HepG2 (cell line): Measurements from ENCODE around the gene ATXN7L3. TPM values are rescaled to one million over a fixed set of nuclear protein-coding genes. Genes with fewer than 3 reads are reported as not detected.

Experiments used
- BATF2 ChIP-seq: sonication (generic); formaldehyde crosslinking; IDR thresholded peaks from 2 replicates; pipeline ENCODE4 v1.8.0; 2022; ENCODE audit warnings: mild to moderate bottlenecking, missing genetic modification reagents, moderate library complexity
- CTCF ChIP-seq: sonication (generic); formaldehyde crosslinking; IDR thresholded peaks from 2 replicates; pipeline ENCODE4 v1.5.0; 2020; ENCODE audit warnings: mild to moderate bottlenecking, missing genetic modification reagents, moderate library complexity
- FOXA1 ChIP-seq, 2 experiments: fragments of 450-650 bp in 1 of 2; sonication (generic) in 1 of 2; formaldehyde crosslinking in 1 of 2; IDR thresholded peaks; 2 replicates each; pipeline versions ENCODE4 v1.4.0 to v1.6.1; 2016 to 2020; ENCODE audit warnings: missing genetic modification reagents in 1 of 2
- LRRFIP1 ChIP-seq: sonication (generic); formaldehyde crosslinking; conservative IDR thresholded peaks from 2 replicates; pipeline ENCODE4 v1.4.0; 2020; ENCODE audit warnings: missing genetic modification reagents
- RAD51 ChIP-seq: fragments of 450-650 bp; IDR thresholded peaks from 2 replicates; pipeline ENCODE4 v1.6.1; 2016; ENCODE audit warnings: borderline replicate concordance
- RFX3 ChIP-seq: IDR thresholded peaks from 2 replicates; pipeline ENCODE4 v1.6.1; 2016; ENCODE audit warnings: missing biosample characterization, missing genetic modification reagents
- RORA ChIP-seq: sonication (generic); formaldehyde crosslinking; IDR thresholded peaks from 2 replicates; pipeline ENCODE4 v1.5.0; 2020; ENCODE audit warnings: mild to moderate bottlenecking, missing genetic modification reagents, moderate library complexity
- SALL2 ChIP-seq: sonication (generic); formaldehyde crosslinking; IDR thresholded peaks from 2 replicates; pipeline ENCODE4 v1.8.1; 2023; ENCODE audit warnings: mild to moderate bottlenecking, missing genetic modification reagents, inconsistent platforms
- TAF1 ChIP-seq: sonication (generic); formaldehyde crosslinking; IDR thresholded peaks from 2 replicates; pipeline ENCODE4 v1.4.0; 2020; ENCODE audit warnings: missing genetic modification reagents
- USF2 ChIP-seq, 2 experiments: sonication (generic) in 1 of 2; formaldehyde crosslinking in 1 of 2; IDR thresholded peaks; 2 replicates each; pipeline versions ENCODE4 v1.5.1 to v1.6.1; 2011 to 2020; ENCODE audit warnings: borderline replicate concordance in 1 of 2, low read depth in 1 of 2, low read length in 1 of 2, mild to moderate bottlenecking in 1 of 2, missing genetic modification reagents in 1 of 2, moderate library complexity in 1 of 2
- ZNF101 ChIP-seq: sonication (generic); formaldehyde crosslinking; IDR thresholded peaks from 2 replicates; pipeline ENCODE4 v1.4.0; 2020; ENCODE audit warnings: mild to moderate bottlenecking, low read depth, missing genetic modification reagents, borderline replicate concordance
- ZNF383 ChIP-seq: sonication (generic); formaldehyde crosslinking; IDR thresholded peaks from 2 replicates; pipeline ENCODE4 v1.4.0; 2020; ENCODE audit warnings: missing genetic modification reagents, mild to moderate bottlenecking, borderline replicate concordance
- ZNF674 ChIP-seq: sonication (generic); formaldehyde crosslinking; IDR thresholded peaks from 2 replicates; pipeline ENCODE4 v1.5.0; 2020; ENCODE audit warnings: low read depth, mild to moderate bottlenecking, missing genetic modification reagents
- polyA plus RNA-seq, 8 experiments: library from polyadenylated mRNA; depleted of rRNA in 3 of 8; stranded (reverse) in 7 of 8; unstranded in 1 of 8; fragments of >200 nt; fragmentation: Illumina TruSeq in 4 of 8; extraction: Trizol in 4 of 8; gene quantifications; 2 replicates each; pipeline versions ENCODE4 v1.2.1 to v1.2.3, GENCODE V29; 2011 to 2016; ENCODE audit warnings: low read depth in 4 of 8, missing spikeins in 1 of 8, mixed read lengths in 1 of 8; ENCODE audit not compliant: insufficient read depth in 1 of 8
- total RNA-seq, 5 experiments: library from RNA; depleted of rRNA; stranded (reverse); fragments of >200 nt; fragmentation: Illumina TruSeq; extraction: Trizol; gene quantifications; 2 replicates each; pipeline ENCODE4 v1.2.3, GENCODE V29; 2016; ENCODE audit warnings: low read depth in 1 of 5

Gene ATXN7L3
- total and polyA plus RNA-seq, 2 of the 13 experiments (the other 11 are each of a cell fraction or from before 2014, with no cell fraction given) = 44.5 to 59.1 TPM

- TF ChIP-seq CTCF (peak; percentile 27; the same call in 1 of the 2 replicates), USF2 (IDR thresholded peaks at IDR 0.05; ENCODE audit: low read depth, low read length) (no peak), USF2 (CRISPR knock-in tag; IDR thresholded peaks at IDR 0.05; ENCODE audit: borderline replicate concordance) (no peak), ZNF383 (CRISPR knock-in tag) (no peak), RAD51 (no peak), FOXA1 (IDR thresholded peaks at IDR 0.05) (no peak), FOXA1 (CRISPR knock-in tag; IDR thresholded peaks at IDR 0.05) (no peak), RORA (CRISPR knock-in tag) (no peak), LRRFIP1 (CRISPR knock-in tag) (no peak), BATF2 (CRISPR knock-in tag) (0 out of 2 replicates have a peak, but pooled peaks have one; percentile 60), SALL2 (CRISPR knock-in tag) (0 out of 2 replicates have a peak, but pooled peaks have one; percentile 44), TAF1 (CRISPR knock-in tag) (peak; percentile 64), RFX3 (CRISPR knock-in tag) (no peak), ZNF101 (CRISPR knock-in tag) (0 out of 2 replicates have a peak, but pooled peaks have one; percentile 18), ZNF674 (0 out of 2 replicates have a peak, but pooled peaks have one; percentile 56)
- TF ChIP-seq, all 625 proteins: peak for 120
Observed at GRCh38 chr17:44221084-44221861, 21.6 kb upstream of the ATXN7L3 start (continued).
